Mononuclear cell (primary cell): ENCODE results near the gene STXBP5. TPM values are rescaled to one million over a fixed set of nuclear protein-coding genes. Genes with fewer than 3 reads are reported as not detected.

Experiments
- H3K27me3 ChIP-seq: 2 replicates; pipeline ENCODE4 v1.6.0; 2011; ENCODE audit warnings: low read length, control low read depth; ENCODE audit not compliant: insufficient read depth
- H3K4me1 ChIP-seq: 2 replicates; pipeline ENCODE4 v1.5.1; 2011; ENCODE audit warnings: mild to moderate bottlenecking, low read length, control low read depth; ENCODE audit not compliant: insufficient read depth
- H3K4me3 ChIP-seq: 2 replicates; pipeline ENCODE4 v1.5.1; 2011; ENCODE audit warnings: mild to moderate bottlenecking, low read length, moderate library complexity
- H3K9me3 ChIP-seq: 2 replicates; pipeline ENCODE4 v1.5.1; 2011; ENCODE audit warnings: low read depth, mild to moderate bottlenecking, control low read depth, low read length
- total RNA-seq: library from RNA; depleted of rRNA; stranded (reverse); fragments of >200 nt; gene quantifications from one replicate; pipeline ENCODE4 v1.2.3, GENCODE V29; 2012

Gene STXBP5
- total RNA-seq, 1 donor: 29.3 TPM

DNA sequence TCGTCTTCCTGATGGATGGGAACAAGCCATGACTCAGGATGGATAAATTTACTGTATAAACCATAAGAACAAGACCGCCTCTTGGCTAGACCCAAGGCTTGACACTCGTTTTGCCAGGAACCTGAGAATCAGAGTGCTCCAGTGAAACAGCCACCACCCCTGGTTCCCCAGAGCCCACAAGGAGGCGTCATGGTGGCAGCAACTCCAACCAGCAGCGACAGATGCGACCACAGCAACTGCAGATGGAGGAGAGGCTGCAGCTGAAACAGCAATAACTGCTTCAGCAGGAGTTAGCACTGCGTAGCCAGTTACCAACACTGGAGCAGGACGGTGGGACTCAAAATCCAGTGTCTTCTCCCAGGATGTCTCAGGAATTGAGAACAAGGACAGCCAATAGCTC lies 203.4 kb downstream of the STXBP5 start:
- no peak overlapping the region for H3K4me3 ChIP-seq
- H3K4me1 ChIP-seq: no peaks in the 10 kb centered on the region
- H3K9me3 ChIP-seq: no peaks in the 10 kb centered on the region
- no peaks in the 10 kb centered on the region for H3K27me3 ChIP-seq

GRCh38 chr6:147416622-147417021 lies 212.4 kb downstream of the STXBP5 start:
- H3K9me3 ChIP-seq: no peaks in the 10 kb centered on the region

GRCh38 chr6:147417954-147418353 lies 213.7 kb downstream of the STXBP5 start:
- Histone ChIP-seq H3K9me3 (no peaks in the 10 kb centered on the region), H3K4me1 (no peaks in the 10 kb centered on the region), H3K27me3 (no peaks in the 10 kb centered on the region), H3K4me3 (no peak overlapping the region)

More at GRCh38 chr6:147416622-147417021, 212.4 kb downstream of the STXBP5 start:
- Histone ChIP-seq H3K4me1 (no peaks in the 10 kb centered on the region), H3K4me3 (no peak overlapping the region), H3K27me3 (no peaks in the 10 kb centered on the region)

GRCh38 chr6:147418523-147418922 lies 214.3 kb downstream of the STXBP5 start:
- Histone ChIP-seq H3K4me1 (no peaks in the 10 kb centered on the region), H3K27me3 (no peaks in the 10 kb centered on the region), H3K9me3 (no peaks in the 10 kb centered on the region), H3K4me3 (no peak overlapping the region)

DNA sequence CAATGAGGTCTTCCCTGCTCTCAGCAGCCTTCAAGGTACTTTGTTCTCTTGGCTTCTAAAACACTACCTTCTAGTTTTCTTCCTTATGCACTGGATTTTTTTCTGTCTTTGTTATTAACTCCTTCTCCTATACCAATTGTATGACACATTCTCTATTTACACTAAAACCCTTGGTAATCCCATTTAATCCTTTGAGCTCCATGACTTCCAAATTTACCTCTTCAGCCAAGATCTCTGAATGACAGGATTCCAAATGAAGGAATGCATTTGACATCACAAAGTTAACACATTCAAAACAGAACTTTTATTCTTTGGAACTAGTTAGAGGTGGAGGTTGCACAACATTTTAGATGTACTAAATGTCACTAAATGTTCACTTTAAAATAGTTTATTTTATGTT lies 217.7 kb downstream of the STXBP5 start:
- Histone ChIP-seq H3K9me3 (no peaks in the 10 kb centered on the region), H3K4me3 (no peak overlapping the region), H3K4me1 (no peaks in the 10 kb centered on the region), H3K27me3 (no peaks in the 10 kb centered on the region)

DNA sequence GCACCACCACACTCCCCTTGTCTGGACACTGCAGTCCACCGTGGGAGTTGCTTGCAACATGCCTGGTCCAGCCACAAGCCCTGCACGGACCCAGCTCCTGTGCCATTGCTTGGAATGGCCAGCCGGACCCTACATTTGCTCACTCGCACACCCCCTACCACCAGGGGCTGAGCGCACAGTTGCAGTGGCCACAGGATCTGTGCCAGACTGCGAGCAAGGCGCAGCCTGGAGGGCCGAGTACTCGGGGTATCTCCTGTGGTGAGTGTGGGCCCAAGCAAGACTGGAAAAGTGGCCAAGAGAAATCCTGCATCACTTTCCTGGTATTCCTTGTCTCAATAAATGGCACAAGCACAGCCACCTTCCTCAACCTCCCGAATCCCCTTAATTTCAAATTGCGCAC lies 218.9 kb downstream of the STXBP5 start:
- Histone ChIP-seq H3K4me3 (no peak overlapping the region), H3K27me3 (no peaks in the 10 kb centered on the region), H3K9me3 (no peaks in the 10 kb centered on the region), H3K4me1 (no peaks in the 10 kb centered on the region)

DNA sequence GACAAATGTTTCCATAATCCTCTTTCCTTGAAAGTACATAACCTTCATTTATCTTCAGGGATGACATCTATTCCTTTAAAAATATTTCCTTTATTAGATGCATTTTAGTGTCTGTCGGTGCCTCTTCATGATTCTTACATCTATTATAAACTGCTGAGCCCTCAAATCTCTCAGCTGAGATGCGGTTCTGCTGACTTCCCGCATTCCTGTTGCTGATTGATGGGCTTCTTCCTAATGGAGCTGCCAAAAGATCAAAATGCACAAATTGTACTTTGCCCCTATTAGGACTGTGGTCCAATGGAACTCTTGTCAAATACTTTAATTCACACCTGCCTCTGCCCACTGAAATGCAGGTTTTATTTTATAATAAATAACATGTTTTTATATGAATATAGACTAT lies 225.6 kb downstream of the STXBP5 start:
- Histone ChIP-seq H3K27me3 (no peaks in the 10 kb centered on the region), H3K4me1 (no peaks in the 10 kb centered on the region), H3K9me3 (no peaks in the 10 kb centered on the region), H3K4me3 (no peak overlapping the region)

- no peaks in the 10 kb centered on the region for H3K4me1 ChIP-seq
- no peaks in the 10 kb centered on the region for H3K9me3 ChIP-seq
- no peak overlapping the region for H3K4me3 ChIP-seq
- H3K27me3 ChIP-seq: no peaks in the 10 kb centered on the region
Observed at GRCh38 chr6:147430811-147431210, 226.6 kb downstream of the STXBP5 start.

DNA sequence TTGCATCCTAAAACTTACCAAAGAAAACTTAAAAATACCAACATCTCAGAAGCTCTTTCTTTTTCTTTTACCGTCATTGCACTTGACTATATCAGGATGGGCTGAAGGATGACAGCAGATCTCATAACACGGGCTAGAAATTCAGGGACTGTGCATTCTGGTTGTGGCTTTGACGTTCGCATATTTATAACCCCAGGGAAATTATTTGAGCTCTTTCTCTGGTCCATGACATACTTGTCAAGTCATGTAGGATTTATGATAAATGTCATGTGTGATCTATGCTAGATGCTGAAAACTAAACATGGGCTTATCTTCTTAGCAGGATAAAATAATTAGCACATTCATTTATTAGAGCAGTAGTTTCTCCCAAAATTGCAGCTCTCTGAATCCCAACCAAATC lies 229.9 kb downstream of the STXBP5 start:
- Histone ChIP-seq H3K9me3 (no peaks in the 10 kb centered on the region), H3K4me3 (no peak overlapping the region), H3K4me1 (no peaks in the 10 kb centered on the region), H3K27me3 (no peaks in the 10 kb centered on the region)

DNA sequence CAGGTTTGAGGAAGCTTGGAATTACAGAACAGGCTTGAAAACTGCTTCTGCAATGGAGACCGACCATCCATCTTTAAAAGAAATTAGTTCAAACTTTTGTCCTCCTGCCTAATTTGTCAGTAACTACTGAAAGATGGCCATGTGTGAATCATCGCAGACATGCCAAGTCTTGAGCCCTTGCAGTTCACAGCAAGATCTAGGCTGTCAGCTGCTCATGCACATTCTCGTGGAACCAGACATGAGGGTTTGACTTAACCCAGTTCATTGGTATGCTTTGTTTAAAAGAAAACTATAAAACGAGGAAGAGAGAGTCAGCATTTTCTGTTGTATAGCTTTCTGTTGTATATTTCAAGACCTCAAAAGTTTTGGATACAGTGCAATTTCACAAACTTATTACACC lies 230.3 kb downstream of the STXBP5 start:
- no peaks in the 10 kb centered on the region for H3K9me3 ChIP-seq
- H3K4me1 ChIP-seq: no peaks in the 10 kb centered on the region
- H3K4me3 ChIP-seq: no peak overlapping the region
- H3K27me3 ChIP-seq: no peaks in the 10 kb centered on the region

DNA sequence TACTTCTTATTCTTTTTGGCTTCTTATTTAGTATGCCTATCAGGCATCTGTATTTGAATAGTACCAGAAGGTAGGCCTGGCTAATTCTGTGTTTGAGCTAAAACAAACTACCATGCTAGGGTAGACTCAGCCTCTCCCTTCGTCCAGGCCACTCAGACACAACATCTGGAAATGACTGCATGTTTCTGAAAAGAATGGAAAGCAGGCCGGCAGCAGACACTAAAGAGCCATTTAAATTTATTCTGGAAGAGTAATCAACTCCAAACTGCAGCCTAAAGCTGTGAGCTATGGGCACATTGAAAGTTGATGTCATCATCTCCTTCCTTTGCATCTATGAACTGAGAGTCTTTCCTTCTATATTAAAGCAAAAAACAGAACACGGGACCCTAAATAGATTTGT lies 233.4 kb downstream of the STXBP5 start:
- H3K4me1 ChIP-seq: no peaks in the 10 kb centered on the region

GRCh38 chr6:147438758-147439528 lies 234.7 kb downstream of the STXBP5 start:
- no peaks in the 10 kb centered on the region for H3K27me3 ChIP-seq
- no peaks in the 10 kb centered on the region for H3K9me3 ChIP-seq
- no peak overlapping the region for H3K4me3 ChIP-seq
- H3K4me1 ChIP-seq: no peaks in the 10 kb centered on the region

More for the DNA sequence above, 233.4 kb downstream of the STXBP5 start:
- Histone ChIP-seq H3K4me3 (no peak overlapping the region), H3K9me3 (no peaks in the 10 kb centered on the region), H3K27me3 (no peaks in the 10 kb centered on the region)
